Lung (tissue), 12 donors: ENCODE measurements around the gene ACAP1. TPM values are rescaled to one million over a fixed set of nuclear protein-coding genes. Genes with fewer than 3 reads are reported as not detected.

Experiments
- ATAC-seq: fragments of 200-7000 bp; cut with Tn5 transposase; one replicate; pipeline ENCODE4 v1.9.1; 2020; ENCODE audit warnings: moderate number of reproducible peaks; ENCODE audit not compliant: insufficient read depth, low FRiP score
- DNase-seq, 3 donors: peaks; one replicate each; pipeline ENCODE4 v3.0.0-alpha.2; 2013 to 2017
- H3K27ac ChIP-seq, 2 donors: one replicate each; pipeline ENCODE4 v1.5.1; 2013; ENCODE audit warnings: mild to moderate bottlenecking in 2 of 2, moderate library complexity in 2 of 2, control low read depth in 1 of 2, inconsistent platforms in 1 of 2, low read depth in 1 of 2, low read length in 1 of 2
- H3K27me3 ChIP-seq, 3 donors: one replicate each; pipeline ENCODE4 v1.5.1; 2013; ENCODE audit warnings: low read length in 2 of 3; ENCODE audit not compliant: control insufficient read depth in 3 of 3, insufficient read depth in 3 of 3
- H3K36me3 ChIP-seq, 4 donors: one replicate each; pipeline ENCODE4 v1.5.1; 2013; ENCODE audit warnings: low read length in 4 of 4, mild to moderate bottlenecking in 1 of 4, moderate library complexity in 1 of 4; ENCODE audit not compliant: control insufficient read depth in 4 of 4, insufficient read depth in 4 of 4
- H3K4me1 ChIP-seq, 5 donors: one replicate each; pipeline ENCODE4 v1.5.1; 2013; ENCODE audit warnings: low read length in 5 of 5, mild to moderate bottlenecking in 2 of 5, moderate library complexity in 1 of 5; ENCODE audit not compliant: control insufficient read depth in 5 of 5, insufficient read depth in 5 of 5
- H3K4me3 ChIP-seq: one replicate; pipeline ENCODE4 v1.5.1; 2013; ENCODE audit warnings: mild to moderate bottlenecking, control low read depth, moderate library complexity
- H3K9ac ChIP-seq, 2 donors: one replicate each; pipeline ENCODE4 v1.5.1; 2013; ENCODE audit warnings: low read length in 2 of 2, control low read depth in 1 of 2; ENCODE audit not compliant: insufficient read depth in 1 of 2
- H3K9me3 ChIP-seq, 4 donors: one replicate each; pipeline ENCODE4 v1.5.1; 2013; ENCODE audit warnings: low read length in 3 of 4, mild to moderate bottlenecking in 1 of 4, moderate library complexity in 1 of 4; ENCODE audit not compliant: control insufficient read depth in 4 of 4, insufficient read depth in 3 of 4
- CTCF ChIP-seq: IDR thresholded peaks from 2 replicates; pipeline ENCODE4 v1.5.1; 2012; ENCODE audit warnings: mild to moderate bottlenecking; ENCODE audit errors: control extremely low read depth, extremely low read depth
- WGBS, 2 donors: extraction: QIAGEN DNeasy Blood & Tissue Kit; methylation state at CpG; one replicate each; pipeline ENCODE4 v1.1.7; 2013; 5-methylcytosine and 5-hydroxymethylcytosine counted together
- polyA plus RNA-seq, 2 donors: library from polyadenylated mRNA; stranded (reverse); fragments of 200-250 nt; gene quantifications; one replicate each; pipeline ENCODE4 v1.2.1, GENCODE V29; 2013
- total RNA-seq, 2 donors: library from RNA; depleted of rRNA in 1 of 2; stranded (reverse); fragments of >200 nt in 1 of 2; gene quantifications; one replicate each; pipeline ENCODE4 v1.2.1, GENCODE V29; 2014 to 2021
- donor health status: control.
- donor health status: control.
- donor health status: Bipolar disorder and iron deficiency.
- donor health status: healthy.
- donor health status: DM: yes; HTN: yes; CAD: no.

ACAP1 gene
- total and polyA plus RNA-seq, 4 donors: 9.2 to 39.4 (median 22.1) TPM

- TF ChIP-seq CTCF: no peak
- peaks cover 0 to 13% (median 2%) of the 10 kb centered on the region in 5 donors for H3K4me1 ChIP-seq
- H3K4me3 ChIP-seq: no peak overlapping the region
- DNase-seq (no peak), ATAC-seq (no peak)
- peaks cover 12 to 54% (median 27%) of the 10 kb centered on the region in 4 donors for H3K36me3 ChIP-seq
- no peak overlapping the region for H3K9ac ChIP-seq
- H3K27me3 ChIP-seq: no peaks in the 10 kb centered on the region
- WGBS, 2 donors: 93 to 95% methylated on average over 16 to 19 of the region's 19 CpGs
- H3K9me3 ChIP-seq: no peaks in the 10 kb centered on the region
- H3K27ac ChIP-seq: no peak overlapping the region
These were observed 11.2 kb upstream of the ACAP1 start for GRCh38 chr17:7325031-7325528.

GRCh38 chr17:7326186-7326585 lies 10.1 kb upstream of the ACAP1 start:
- Histone ChIP-seq H3K27ac (no peak overlapping the region), H3K9ac (no peak overlapping the region), H3K36me3 (peaks cover 7 to 44% (median 24%) of the 10 kb centered on the region in 4 donors), H3K4me3 (no peak overlapping the region), H3K27me3 (no peaks in the 10 kb centered on the region), H3K4me1 (peaks cover 0 to 18% (median 3%) of the 10 kb centered on the region in 5 donors), H3K9me3 (no peaks in the 10 kb centered on the region)
- TF ChIP-seq CTCF: no peak
- DNase-seq: no peak
- no peak for ATAC-seq
- 93 to 94% methylated on average over 11 of the region's 11 CpGs for WGBS, 2 donors

- no peak for ATAC-seq
- no peak overlapping the region for H3K9ac ChIP-seq
- 90 to 91% methylated on average over 7 of the region's 7 CpGs for WGBS, 2 donors
- no peaks in the 10 kb centered on the region for H3K9me3 ChIP-seq
- DNase-seq: no peak
- H3K27me3 ChIP-seq: no peaks in the 10 kb centered on the region
- peaks cover 0 to 18% (median 3%) of the 10 kb centered on the region in 5 donors for H3K4me1 ChIP-seq
- no peak for TF ChIP-seq CTCF
- H3K36me3 ChIP-seq: peaks cover 7 to 35% (median 17%) of the 10 kb centered on the region in 4 donors
- no peak overlapping the region for H3K4me3 ChIP-seq
- no peak overlapping the region for H3K27ac ChIP-seq
These were observed 9.3 kb upstream of the ACAP1 start for GRCh38 chr17:7327056-7327455.

- no peak overlapping the region for H3K4me3 ChIP-seq
- H3K27ac ChIP-seq: no peak overlapping the region
- no peak for TF ChIP-seq CTCF
- H3K27me3 ChIP-seq: no peaks in the 10 kb centered on the region
- no peaks in the 10 kb centered on the region for H3K9me3 ChIP-seq
- peaks cover 5 to 31% (median 14%) of the 10 kb centered on the region in 4 donors for H3K36me3 ChIP-seq
- ATAC-seq (no peak), DNase-seq (no peak)
- no peak overlapping the region for H3K9ac ChIP-seq
- H3K4me1 ChIP-seq: peaks cover 0 to 18% (median 3%) of the 10 kb centered on the region in 5 donors
- WGBS, 2 donors: 86 to 95% methylated on average over 17 of the region's 17 CpGs
These were observed 8.8 kb upstream of the ACAP1 start for GRCh38 chr17:7327501-7327900.
